Mammary epithelial cell (primary cell): ENCODE data around the gene CXXC1.

ENCODE experiments used
- EZH2 ChIP-seq: IDR thresholded peaks from 2 replicates; pipeline ENCODE4 v1.6.1; 2012; ENCODE audit warnings: low read length, inconsistent platforms, borderline replicate concordance
- TF ChIP-seq, protein P1 (sequence below), 2 donors: IDR thresholded peaks in 1 of 2; conservative IDR thresholded peaks in 1 of 2; 2 replicates each; pipeline ENCODE4 v1.5.1; 2011 to 2012; ENCODE audit warnings: inconsistent platforms in 2 of 2, low read length in 2 of 2, mild to moderate bottlenecking in 2 of 2, control low read depth in 1 of 2, low read depth in 1 of 2; ENCODE audit not compliant: insufficient read depth in 1 of 2; ENCODE audit errors: extremely low read depth in 1 of 2

- TF ChIP-seq, protein P1, sequence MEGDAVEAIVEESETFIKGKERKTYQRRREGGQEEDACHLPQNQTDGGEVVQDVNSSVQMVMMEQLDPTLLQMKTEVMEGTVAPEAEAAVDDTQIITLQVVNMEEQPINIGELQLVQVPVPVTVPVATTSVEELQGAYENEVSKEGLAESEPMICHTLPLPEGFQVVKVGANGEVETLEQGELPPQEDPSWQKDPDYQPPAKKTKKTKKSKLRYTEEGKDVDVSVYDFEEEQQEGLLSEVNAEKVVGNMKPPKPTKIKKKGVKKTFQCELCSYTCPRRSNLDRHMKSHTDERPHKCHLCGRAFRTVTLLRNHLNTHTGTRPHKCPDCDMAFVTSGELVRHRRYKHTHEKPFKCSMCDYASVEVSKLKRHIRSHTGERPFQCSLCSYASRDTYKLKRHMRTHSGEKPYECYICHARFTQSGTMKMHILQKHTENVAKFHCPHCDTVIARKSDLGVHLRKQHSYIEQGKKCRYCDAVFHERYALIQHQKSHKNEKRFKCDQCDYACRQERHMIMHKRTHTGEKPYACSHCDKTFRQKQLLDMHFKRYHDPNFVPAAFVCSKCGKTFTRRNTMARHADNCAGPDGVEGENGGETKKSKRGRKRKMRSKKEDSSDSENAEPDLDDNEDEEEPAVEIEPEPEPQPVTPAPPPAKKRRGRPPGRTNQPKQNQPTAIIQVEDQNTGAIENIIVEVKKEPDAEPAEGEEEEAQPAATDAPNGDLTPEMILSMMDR (conservative IDR thresholded peaks at IDR 0.05 in 1 of 2, IDR thresholded peaks at IDR 0.05 in 1 of 2; ENCODE audit: extremely low read depth in 1 of 2, insufficient read depth in 1 of 2, low read depth in 1 of 2, low read length in 2 of 2): no peak
- no peak for TF ChIP-seq EZH2
Observed at GRCh38 chr18:50301074-50301473, 13.6 kb upstream of the CXXC1 start.
